ENCODE data around the gene RYR3. TPM values are rescaled to one million over a fixed set of nuclear protein-coding genes. Genes with fewer than 3 reads are reported as not detected.

The RYR3 gene
- total RNA-seq, 1 donor from 2014 or later, result 6.3 TPM

DNA sequence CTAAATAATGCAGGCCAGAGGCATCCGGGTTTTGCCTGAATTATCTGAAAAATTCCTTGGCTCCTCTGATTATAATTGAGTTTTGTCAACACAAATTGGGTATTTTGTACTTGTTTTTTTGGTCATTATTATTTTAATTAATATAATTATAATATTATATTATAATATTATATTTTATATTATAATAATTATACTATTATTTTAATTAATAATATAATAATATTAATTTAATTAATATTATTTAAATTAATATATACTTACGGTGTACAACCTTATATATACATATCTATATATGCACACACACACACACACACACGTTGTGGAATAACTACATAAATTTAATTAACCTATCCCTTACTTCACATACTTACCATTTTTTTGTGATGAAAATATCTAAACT is 73.5 kb downstream of the RYR3 start:
- DNase-seq, result no peak

GRCh38 chr15:33392453-33392852 is 81.7 kb downstream of the RYR3 start:
- no peak for DNase-seq

DNA sequence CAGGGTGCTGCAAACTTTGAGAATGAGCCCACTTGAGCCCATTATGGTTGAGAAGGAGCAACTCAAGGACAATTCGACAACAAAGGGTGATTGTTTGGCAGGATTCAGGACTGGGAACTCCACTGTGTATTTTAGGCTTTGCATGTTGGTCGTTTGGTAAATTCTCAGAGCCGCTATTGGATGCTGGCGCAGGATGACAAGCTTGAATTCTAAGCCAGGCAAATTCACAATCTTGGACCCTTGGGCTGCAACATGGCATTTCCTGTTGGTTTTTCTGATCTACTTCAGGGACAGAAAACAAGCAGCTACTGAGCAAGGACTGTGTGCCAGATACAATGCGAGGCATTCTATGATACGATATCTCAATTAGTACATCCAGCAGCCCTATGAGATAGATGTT is 82.8 kb downstream of the RYR3 start:
- no peak for DNase-seq

DNA sequence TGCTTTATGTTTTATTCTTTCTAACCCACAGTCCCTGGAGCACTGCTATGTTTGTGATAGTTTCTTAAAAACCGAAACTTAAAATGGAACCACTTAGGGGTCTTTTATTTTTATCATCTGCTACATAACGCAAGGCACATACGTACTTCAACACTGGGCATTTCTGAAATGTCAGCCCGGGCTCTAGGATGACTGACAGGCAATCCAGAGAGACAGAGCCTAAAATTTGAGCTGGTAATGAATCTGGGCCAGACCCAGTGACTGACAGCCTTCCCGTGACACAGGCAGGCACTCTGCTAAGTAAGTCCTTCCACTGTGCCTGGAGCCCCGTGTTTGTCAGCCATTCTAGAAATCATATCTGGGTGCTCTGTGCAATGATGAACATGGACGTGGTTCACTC is 84.6 kb downstream of the RYR3 start:
- DNase-seq, result no peak

DNA sequence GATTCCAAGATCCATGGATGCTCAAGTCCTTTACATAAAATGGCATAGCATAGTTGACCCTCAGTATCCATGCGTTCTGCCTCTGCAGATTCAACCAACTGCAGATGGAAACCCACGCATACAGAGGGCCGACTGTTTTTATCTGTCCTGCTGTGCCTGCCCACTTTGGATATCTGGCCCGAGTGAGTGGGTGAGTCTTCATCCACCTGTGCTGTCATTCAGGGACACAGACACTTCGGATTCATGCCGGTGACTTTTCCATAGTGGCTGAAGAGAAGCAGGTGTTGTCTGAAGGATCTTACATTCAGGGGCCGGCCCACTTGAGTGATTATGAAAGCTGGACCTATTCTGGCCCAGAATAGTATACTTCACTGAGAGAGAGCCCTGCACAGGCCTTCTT is 85.1 kb downstream of the RYR3 start:
- DNase-seq, result no peak

GRCh38 chr15:33396475-33396874 is 85.7 kb downstream of the RYR3 start:
- DNase-seq, result no peak

DNA sequence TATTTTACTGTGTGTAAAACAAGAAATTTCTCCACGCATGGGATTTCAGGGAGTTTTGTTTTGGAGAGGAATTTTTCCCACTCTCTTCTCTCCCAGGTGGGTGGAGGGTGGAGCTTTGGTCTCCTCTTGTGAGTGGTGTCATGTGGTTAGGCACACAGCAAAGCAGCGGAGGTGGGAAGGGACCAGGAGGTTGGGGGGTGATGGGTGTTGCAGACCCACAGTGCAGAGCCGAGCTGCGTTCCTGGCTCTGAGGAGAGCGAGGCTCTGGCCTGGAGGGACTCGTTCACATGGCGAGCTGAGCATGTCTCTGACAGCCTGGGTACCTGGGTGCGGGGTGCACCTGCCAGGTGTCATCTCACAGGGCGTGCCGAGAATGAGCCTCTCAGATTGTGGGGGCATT is 87.8 kb downstream of the RYR3 start:
- no peak for DNase-seq

GRCh38 chr15:33400941-33401340 is 90.2 kb downstream of the RYR3 start:
- no peak for DNase-seq

- no peak for DNase-seq
Measured at GRCh38 chr15:33402600-33402999, 91.8 kb downstream of the RYR3 start.

GRCh38 chr15:33405096-33405495 is 94.3 kb downstream of the RYR3 start:
- DNase-seq, result no peak

DNA sequence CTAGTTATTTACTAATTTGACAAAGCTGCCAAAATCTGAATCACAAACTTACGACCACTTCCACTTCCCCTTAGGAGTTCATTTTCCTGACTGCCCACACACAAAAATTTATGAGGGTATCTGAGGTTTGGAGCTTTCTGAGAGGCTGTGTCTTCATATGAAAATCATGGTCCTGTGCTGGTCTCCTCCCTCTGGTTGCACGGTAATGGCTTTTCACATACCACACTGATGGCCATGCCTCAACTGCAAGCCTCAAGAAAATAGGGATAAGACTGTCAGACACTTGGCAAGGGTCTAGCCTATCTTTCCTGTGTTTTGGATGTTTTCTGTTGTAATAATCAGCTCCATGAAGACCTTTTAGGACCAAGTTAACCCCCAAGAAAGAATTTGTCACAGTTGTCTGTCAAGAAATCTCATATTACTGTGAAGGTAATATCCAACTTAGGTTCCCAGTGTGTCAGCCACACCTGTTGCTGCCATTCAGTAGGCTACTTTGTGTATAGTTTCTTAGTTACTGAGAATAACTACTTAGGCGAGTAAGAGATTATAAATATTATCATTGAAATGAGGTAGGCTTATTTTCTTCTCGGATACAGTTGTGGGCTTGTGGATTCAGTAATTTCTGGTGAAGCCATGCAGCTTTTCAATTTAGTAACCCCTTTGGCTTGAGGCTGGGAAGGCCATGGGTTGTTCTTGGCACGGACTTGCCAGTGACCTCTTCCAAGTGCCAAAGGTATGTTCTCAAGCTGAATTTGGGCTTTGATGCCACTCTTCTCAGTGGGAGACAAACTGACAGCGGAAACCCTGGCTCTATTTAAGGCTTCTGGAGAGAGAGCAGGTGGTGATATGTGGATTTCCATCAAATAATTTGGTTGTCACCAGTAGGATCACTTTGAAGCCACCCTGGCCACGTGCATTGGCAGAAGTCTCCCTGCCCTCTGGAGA is 101.1 kb downstream of the RYR3 start:
- no peak for DNase-seq

DNA sequence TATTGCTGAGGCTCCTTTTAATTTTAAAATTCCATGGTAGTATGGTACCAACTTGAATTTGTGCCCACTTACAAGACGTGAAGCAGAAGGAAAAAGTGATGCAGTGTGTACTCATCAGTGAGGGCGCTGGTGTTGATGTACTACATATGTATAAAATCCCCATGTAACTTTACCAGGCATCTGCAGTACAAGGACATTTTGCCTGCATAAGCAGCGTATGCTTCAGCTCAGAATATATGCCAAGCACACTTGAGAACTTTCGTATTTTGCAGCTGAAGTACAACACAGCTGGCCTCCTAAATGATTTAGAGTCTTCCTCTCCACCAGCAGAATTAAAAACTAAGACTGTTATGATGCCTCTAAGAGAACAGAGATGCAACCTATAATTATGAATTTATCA is 108.9 kb downstream of the RYR3 start:
- no peak for DNase-seq

DNA sequence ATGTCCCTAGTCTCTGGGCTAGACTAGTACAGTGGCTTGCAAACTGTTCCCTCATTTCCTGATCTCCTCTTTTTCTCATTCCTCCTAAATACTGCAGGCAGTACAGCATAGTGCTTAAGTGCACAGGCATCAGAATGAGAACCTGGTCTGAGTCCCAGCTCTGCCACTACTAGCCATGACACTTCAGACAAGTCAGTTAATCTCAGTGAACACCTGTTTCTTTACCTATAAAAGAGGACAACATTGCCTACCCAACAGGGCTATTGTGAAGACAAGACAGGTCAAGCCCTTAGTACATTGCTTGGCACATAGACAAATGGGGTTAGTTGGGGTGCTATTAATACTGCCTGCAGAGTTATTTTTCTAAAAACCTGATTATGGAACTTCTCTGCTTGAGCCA is 113.3 kb downstream of the RYR3 start:
- DNase-seq, result no peak

DNA sequence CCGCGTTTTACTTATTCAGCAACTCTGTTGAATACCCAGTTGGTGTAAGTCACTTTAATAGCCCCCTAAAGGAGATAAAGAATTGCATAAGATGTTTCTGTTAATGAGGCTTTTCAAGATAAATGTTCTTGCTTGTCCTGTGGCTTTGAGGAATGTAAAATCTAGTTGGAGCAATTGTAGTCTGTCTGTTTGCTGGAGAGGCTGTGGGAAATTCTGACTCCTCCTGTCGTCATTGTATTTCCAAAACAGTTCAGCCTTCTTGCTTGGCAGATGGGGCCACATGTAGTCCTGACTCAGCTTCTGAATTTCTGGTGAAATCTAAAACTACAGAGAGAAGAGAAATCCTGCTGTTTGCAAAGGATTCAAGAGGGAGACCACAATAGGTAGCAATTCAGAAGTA is 114.4 kb downstream of the RYR3 start:
- peak; percentile 18 for DNase-seq

GRCh38 chr15:33430577-33430976 is 119.8 kb downstream of the RYR3 start:
- DNase-seq, result no peak

DNA sequence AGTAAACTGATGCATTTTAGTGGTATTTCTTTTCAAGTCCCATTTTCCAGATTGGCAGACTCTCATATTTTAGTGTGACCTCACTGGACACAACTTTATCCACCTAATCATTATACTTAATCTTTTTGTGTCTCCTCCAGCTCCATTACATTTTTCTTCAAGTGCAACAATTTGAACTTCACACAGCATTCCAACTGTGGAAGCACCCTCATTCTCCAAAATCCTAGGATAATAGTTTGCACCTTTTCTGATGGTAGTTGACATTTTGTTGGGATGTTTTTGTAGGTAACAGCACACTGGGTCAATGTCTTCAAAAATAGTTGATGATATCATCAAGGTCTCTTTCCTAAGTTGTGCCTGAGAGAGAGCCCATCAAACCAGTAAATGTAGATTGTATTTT is 123.1 kb downstream of the RYR3 start:
- DNase-seq, result no peak

- DNase-seq, result no peak
Measured at GRCh38 chr15:33438396-33438795, 127.6 kb downstream of the RYR3 start.

DNA sequence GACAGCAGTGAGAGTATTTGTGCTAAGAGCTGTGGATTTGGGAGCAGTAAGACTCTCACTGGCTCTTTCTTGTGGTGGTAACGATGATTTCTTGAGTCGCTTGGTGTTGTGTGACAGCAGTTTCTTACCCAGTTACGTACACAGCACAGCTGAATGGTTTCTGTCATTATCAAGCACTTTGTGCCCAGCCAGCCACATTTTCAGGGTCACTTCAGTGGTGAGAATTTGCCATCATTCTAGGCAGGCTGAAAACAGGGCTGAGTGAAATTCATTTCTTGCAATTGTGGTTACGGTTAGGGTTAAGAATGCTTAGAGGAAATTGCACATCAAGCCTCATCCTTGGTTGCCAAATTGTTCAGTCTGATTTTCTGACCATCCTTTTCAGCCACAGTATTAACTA is 130.1 kb downstream of the RYR3 start:
- DNase-seq, result no peak

DNA sequence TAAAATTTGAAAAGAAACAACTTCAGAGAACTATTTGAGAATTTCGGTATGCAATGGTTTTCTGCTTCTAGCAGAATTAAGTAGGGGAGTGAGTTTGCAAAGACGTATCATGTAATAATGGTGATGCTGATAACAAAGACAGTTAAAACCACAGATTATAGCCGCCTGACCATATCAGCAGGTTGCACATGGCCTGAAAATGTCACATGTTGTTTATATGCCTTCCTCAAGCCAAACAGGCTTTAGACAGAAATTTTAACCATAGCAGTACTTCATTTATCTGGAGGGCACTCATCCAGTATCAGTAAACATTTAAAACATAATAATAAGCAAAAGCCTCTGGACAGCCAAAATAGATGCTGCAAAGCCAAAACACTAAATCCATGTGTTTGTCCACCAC is 131.7 kb downstream of the RYR3 start:
- no peak for DNase-seq

DNA sequence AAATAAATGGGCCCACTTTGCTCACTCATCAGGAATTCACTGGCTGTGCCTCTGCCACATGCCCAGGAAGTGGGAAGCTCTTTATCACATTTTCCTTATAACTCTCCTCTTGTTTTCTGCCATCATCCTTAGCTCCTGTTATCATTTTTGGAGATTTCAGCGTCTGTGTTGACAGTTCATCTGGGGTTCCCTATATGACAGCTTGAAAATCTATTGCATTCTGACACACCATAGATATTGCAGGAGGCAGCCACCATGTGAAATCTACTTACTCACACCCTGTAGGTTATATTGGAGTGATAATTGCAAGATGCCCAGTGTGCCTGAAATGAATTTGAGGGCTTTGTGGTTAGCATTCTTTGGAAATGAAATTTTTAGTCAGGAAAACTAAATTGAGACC is 132.9 kb downstream of the RYR3 start:
- no peak for DNase-seq

DNA sequence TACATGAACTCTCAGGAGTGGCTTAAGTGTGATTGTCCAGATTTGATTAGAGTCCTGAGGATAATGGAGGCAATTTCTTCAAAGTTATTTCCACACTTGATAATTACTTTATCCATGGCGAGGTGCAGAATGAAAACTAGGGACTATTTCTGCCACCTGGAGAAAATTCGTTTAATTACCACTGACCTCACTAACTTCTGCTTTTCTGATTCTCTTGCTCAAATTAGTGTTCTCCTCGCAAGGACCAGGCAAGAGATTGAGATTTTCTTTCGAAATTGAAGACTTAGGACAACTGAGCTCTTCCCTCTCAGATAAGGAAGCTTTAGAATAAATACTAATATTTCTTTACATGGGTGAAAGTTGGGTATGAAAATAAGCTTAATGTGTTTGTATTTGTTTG is 135.2 kb downstream of the RYR3 start:
- no peak for DNase-seq

DNA sequence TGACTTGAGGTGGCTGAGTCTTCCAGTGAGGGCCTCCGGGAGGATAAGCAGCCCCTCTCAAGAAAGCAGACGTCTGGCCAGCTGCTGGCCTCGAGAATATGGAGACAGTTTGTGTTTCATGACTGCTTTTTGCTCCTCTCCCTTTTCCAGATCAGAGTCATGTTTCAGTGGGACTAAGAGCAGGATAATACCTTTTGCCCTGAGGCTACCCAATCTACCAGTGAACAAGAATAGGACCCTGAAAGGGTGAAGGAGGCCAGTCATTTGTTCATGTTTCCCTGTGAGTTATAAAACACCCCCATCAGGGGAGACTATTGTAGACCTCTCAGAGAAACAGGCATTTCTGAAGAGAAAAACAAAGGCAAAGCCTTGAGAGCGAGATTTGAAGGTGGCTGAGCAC is 137.4 kb downstream of the RYR3 start:
- no peak for DNase-seq

DNA sequence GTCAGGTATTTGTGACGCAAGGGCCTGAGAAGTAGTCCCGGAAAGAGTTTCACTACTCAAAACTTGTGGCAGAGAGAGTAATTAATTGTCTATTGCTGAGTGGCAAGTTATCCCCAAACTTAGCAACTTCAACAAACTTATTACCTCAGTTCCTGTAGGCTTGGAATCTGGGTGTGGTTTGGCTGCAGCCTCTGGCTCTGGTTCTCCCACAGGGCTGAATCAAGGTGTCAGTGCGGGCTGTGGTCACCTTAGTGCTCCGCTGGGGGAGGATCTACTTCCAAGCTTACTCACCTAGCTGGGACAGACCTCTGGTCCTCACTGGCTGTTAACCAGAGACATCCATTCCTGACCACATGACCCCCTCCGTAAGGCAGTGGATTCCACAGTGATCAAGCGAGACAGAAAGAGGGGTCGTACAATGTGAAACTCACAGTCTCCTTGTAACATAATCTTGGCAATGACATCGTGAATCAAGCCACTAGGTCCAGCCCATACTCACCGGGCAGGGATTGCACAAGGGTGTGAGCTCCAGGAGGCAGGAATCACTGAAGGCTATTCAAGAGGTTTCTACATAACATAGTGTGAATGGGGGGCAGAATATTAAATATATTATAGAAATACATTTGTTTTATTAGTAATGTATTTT is 138.3 kb downstream of the RYR3 start:
- no peak for DNase-seq

- no peak for DNase-seq
Measured at GRCh38 chr15:33449810-33450209, 139.0 kb downstream of the RYR3 start.
